HEK293 (cell line): ENCODE data around the gene PITPNC1.

Experiments used
- EGR2 ChIP-seq: fragments of 450-650 bp; formaldehyde crosslinking; IDR thresholded peaks from 2 replicates; pipeline ENCODE4 v1.5.1; 2016; ENCODE audit warnings: low read depth, missing biosample characterization, missing genetic modification characterization
- FEZF1 ChIP-seq: fragments of 450-650 bp; formaldehyde crosslinking; IDR thresholded peaks from 2 replicates; pipeline ENCODE4 v1.5.1; 2016; ENCODE audit warnings: missing biosample characterization, missing genetic modification characterization
- GLIS1 ChIP-seq: fragments of 450-650 bp; formaldehyde crosslinking; IDR thresholded peaks from 2 replicates; pipeline ENCODE4 v1.5.1; 2016; ENCODE audit warnings: missing biosample characterization, missing genetic modification characterization
- GLIS2 ChIP-seq: fragments of 450-650 bp; formaldehyde crosslinking; IDR thresholded peaks from 2 replicates; pipeline ENCODE4 v1.5.1; 2016; ENCODE audit warnings: missing biosample characterization, missing genetic modification characterization
- KLF10 ChIP-seq: fragments of 450-650 bp; IDR thresholded peaks from 2 replicates; pipeline ENCODE4 v1.5.1; 2018; ENCODE audit warnings: missing biosample characterization, mild to moderate bottlenecking, missing genetic modification characterization
- KLF17 ChIP-seq: fragments of 450-650 bp; formaldehyde crosslinking; IDR thresholded peaks from 2 replicates; pipeline ENCODE4 v1.5.1; 2016; ENCODE audit warnings: missing biosample characterization, missing genetic modification characterization
- OVOL3 ChIP-seq: fragments of 450-650 bp; formaldehyde crosslinking; IDR thresholded peaks from 2 replicates; pipeline ENCODE4 v1.5.1; 2016; ENCODE audit warnings: missing biosample characterization, missing genetic modification characterization
- RBAK ChIP-seq: fragments of 450-650 bp; formaldehyde crosslinking; IDR thresholded peaks from 2 replicates; pipeline ENCODE4 v1.5.1; 2016; ENCODE audit warnings: missing biosample characterization, missing genetic modification characterization
- SCRT2 ChIP-seq: fragments of 450-650 bp; formaldehyde crosslinking; IDR thresholded peaks from 2 replicates; pipeline ENCODE4 v1.5.1; 2016; ENCODE audit warnings: missing biosample characterization, missing genetic modification characterization
- SP3 ChIP-seq: fragments of 450-650 bp; formaldehyde crosslinking; IDR thresholded peaks from 2 replicates; pipeline ENCODE4 v1.5.1; 2016; ENCODE audit warnings: missing biosample characterization, missing genetic modification characterization
- TCF7L2 ChIP-seq: IDR thresholded peaks from 2 replicates; pipeline ENCODE4 v1.6.1; 2011; ENCODE audit warnings: low read depth, mild to moderate bottlenecking, inconsistent platforms, low read length, moderate library complexity, borderline replicate concordance
- YY1 ChIP-seq: fragments of 450-650 bp; formaldehyde crosslinking; IDR thresholded peaks from 2 replicates; pipeline ENCODE4 v1.5.1; 2018; ENCODE audit warnings: missing biosample characterization, missing genetic modification characterization
- ZIC2 ChIP-seq: fragments of 450-650 bp; formaldehyde crosslinking; IDR thresholded peaks from 2 replicates; pipeline ENCODE4 v1.5.1; 2016; ENCODE audit warnings: missing biosample characterization, missing genetic modification characterization
- ZNF132 ChIP-seq: fragments of 450-650 bp; formaldehyde crosslinking; IDR thresholded peaks from 2 replicates; pipeline ENCODE4 v1.5.1; 2017; ENCODE audit warnings: missing biosample characterization, missing genetic modification characterization, borderline replicate concordance
- ZNF133 ChIP-seq: fragments of 450-650 bp; formaldehyde crosslinking; IDR thresholded peaks from 2 replicates; pipeline ENCODE4 v1.5.1; 2016; ENCODE audit warnings: missing biosample characterization, missing genetic modification characterization
- ZNF146 ChIP-seq: fragments of 450-650 bp; formaldehyde crosslinking; IDR thresholded peaks from 2 replicates; pipeline ENCODE4 v1.5.1; 2016; ENCODE audit warnings: missing biosample characterization, missing genetic modification characterization
- ZNF148 ChIP-seq: fragments of 450-650 bp; formaldehyde crosslinking; IDR thresholded peaks from 2 replicates; pipeline ENCODE4 v1.5.0; 2017; ENCODE audit warnings: missing biosample characterization, missing genetic modification characterization, borderline replicate concordance
- ZNF16 ChIP-seq: fragments of 450-650 bp; formaldehyde crosslinking; IDR thresholded peaks from 2 replicates; pipeline ENCODE4 v1.5.1; 2016; ENCODE audit warnings: low read depth, missing biosample characterization, missing genetic modification characterization
- ZNF266 ChIP-seq: fragments of 450-650 bp; formaldehyde crosslinking; IDR thresholded peaks from 2 replicates; pipeline ENCODE4 v1.5.1; 2016; ENCODE audit warnings: missing biosample characterization, missing genetic modification characterization, low read depth
- ZNF280D ChIP-seq: fragments of 450-650 bp; formaldehyde crosslinking; IDR thresholded peaks from 2 replicates; pipeline ENCODE4 v1.5.1; 2016; ENCODE audit warnings: missing biosample characterization, missing genetic modification characterization
- ZNF311 ChIP-seq: fragments of 450-650 bp; formaldehyde crosslinking; IDR thresholded peaks from 2 replicates; pipeline ENCODE4 v1.5.1; 2017; ENCODE audit warnings: missing biosample characterization, missing genetic modification characterization, borderline replicate concordance
- ZNF423 ChIP-seq: fragments of 450-650 bp; formaldehyde crosslinking; IDR thresholded peaks from 2 replicates; pipeline ENCODE4 v1.5.1; 2016; ENCODE audit warnings: missing biosample characterization, missing genetic modification characterization
- ZNF449 ChIP-seq: fragments of 450-650 bp; formaldehyde crosslinking; IDR thresholded peaks from 2 replicates; pipeline ENCODE4 v1.5.1; 2017; ENCODE audit warnings: missing biosample characterization, mild to moderate bottlenecking, missing genetic modification characterization, moderate library complexity
- ZNF48 ChIP-seq: fragments of 450-650 bp; formaldehyde crosslinking; IDR thresholded peaks from 2 replicates; pipeline ENCODE4 v1.5.1; 2016; ENCODE audit warnings: missing biosample characterization, missing genetic modification characterization
- ZNF560 ChIP-seq: fragments of 450-650 bp; formaldehyde crosslinking; IDR thresholded peaks from 2 replicates; pipeline ENCODE4 v1.5.1; 2017; ENCODE audit warnings: missing biosample characterization, missing genetic modification characterization, borderline replicate concordance
- ZNF600 ChIP-seq: fragments of 450-650 bp; formaldehyde crosslinking; IDR thresholded peaks from 2 replicates; pipeline ENCODE4 v1.5.1; 2016; ENCODE audit warnings: missing biosample characterization, missing genetic modification characterization
- ZNF624 ChIP-seq: fragments of 450-650 bp; formaldehyde crosslinking; IDR thresholded peaks from 2 replicates; pipeline ENCODE4 v1.5.1; 2017; ENCODE audit warnings: missing biosample characterization, missing genetic modification characterization
- ZNF654 ChIP-seq: fragments of 450-650 bp; formaldehyde crosslinking; IDR thresholded peaks from 2 replicates; pipeline ENCODE4 v1.5.1; 2016; ENCODE audit warnings: low read depth, missing biosample characterization, missing genetic modification characterization
- ZNF677 ChIP-seq: fragments of 450-650 bp; IDR thresholded peaks from 2 replicates; pipeline ENCODE4 v1.5.0; 2018; ENCODE audit warnings: missing biosample characterization, mild to moderate bottlenecking, missing genetic modification characterization, moderate library complexity
- ZNF785 ChIP-seq: fragments of 450-650 bp; formaldehyde crosslinking; IDR thresholded peaks from 2 replicates; pipeline ENCODE4 v1.5.1; 2016; ENCODE audit warnings: missing biosample characterization, missing genetic modification characterization
- ZNF830 ChIP-seq: fragments of 450-650 bp; IDR thresholded peaks from 2 replicates; pipeline ENCODE4 v1.5.0; 2018; ENCODE audit warnings: missing biosample characterization, missing genetic modification characterization, low read depth, mild to moderate bottlenecking, moderate library complexity
- ZSCAN18 ChIP-seq: fragments of 450-650 bp; formaldehyde crosslinking; IDR thresholded peaks from 2 replicates; pipeline ENCODE4 v1.5.1; 2016; ENCODE audit warnings: missing biosample characterization, missing genetic modification characterization

Gene PITPNC1

GRCh38 chr17:67377488-67378453 is 690 bp downstream of the PITPNC1 start (continued):
- TF ChIP-seq ZNF280D (no peak), GLIS1 (tag by site-specific recombination) (no peak), ZNF48 (tag by site-specific recombination) (no peak), GLIS2 (tag by site-specific recombination) (peak; percentile 30), ZNF654 (tag by site-specific recombination) (no peak), KLF17 (tag by site-specific recombination) (no peak), ZNF785 (no peak), ZNF560 (tag by site-specific recombination) (no peak), ZNF132 (tag by site-specific recombination) (no peak), ZNF311 (tag by site-specific recombination) (no peak), ZNF266 (tag by site-specific recombination) (no peak), ZNF624 (tag by site-specific recombination) (no peak), YY1 (tag by site-specific recombination) (no peak), ZNF830 (tag by site-specific recombination) (no peak), ZSCAN18 (tag by site-specific recombination) (no peak), ZNF677 (tag by site-specific recombination) (no peak), ZIC2 (tag by site-specific recombination) (0 out of 2 replicates have a peak, but pooled peaks have one; percentile 15), ZNF148 (tag by site-specific recombination) (no peak), ZNF449 (tag by site-specific recombination) (no peak), OVOL3 (tag by site-specific recombination) (no peak), ZNF423 (tag by site-specific recombination) (no peak), SCRT2 (tag by site-specific recombination) (no peak), ZNF146 (tag by site-specific recombination) (no peak), ZNF133 (tag by site-specific recombination) (no peak), TCF7L2 (no peak), ZNF16 (tag by site-specific recombination) (no peak), RBAK (tag by site-specific recombination) (no peak), ZNF600 (peak; percentile 15), KLF10 (no peak), EGR2 (tag by site-specific recombination) (no peak), SP3 (tag by site-specific recombination) (no peak), FEZF1 (tag by site-specific recombination) (no peak)
